RCC 7860 (cell line): ENCODE results near the gene SAMD10.
"Not testable (repeated sequence)": the region's sequence is repeated elsewhere in the genome, so short reads cannot be mapped to it uniquely, and the experiment has no call there.

Experiments
- DNase-seq: peaks from one replicate; pipeline ENCODE4 v3.0.0-alpha.2; 2015; ENCODE audit warnings: low spot score
- FAIRE-seq: peaks from 2 replicates; lab custom pipeline; 2012; peaks lifted over from hg19 to GRCh38; lab: Jason Lieb, UNC

SAMD10 gene

GRCh38 chr20:63979557-63980316 lies at the start of gene SAMD10:
SAMD10 (minus strand) TSS chr20:63979642; CDS start chr20:63979467, 175 bp downstream.
- peak; percentile 50 for DNase-seq

GRCh38 chr20:64027981-64028685 lies 48.7 kb upstream of the SAMD10 start:
- FAIRE-seq (no peak), DNase-seq (no peak)

More at GRCh38 chr20:63979557-63980316, at the start of gene SAMD10:
- no peak for FAIRE-seq

GRCh38 chr20:64025826-64026412 lies 46.5 kb upstream of the SAMD10 start:
- FAIRE-seq (no peak), DNase-seq (no peak)

DNA sequence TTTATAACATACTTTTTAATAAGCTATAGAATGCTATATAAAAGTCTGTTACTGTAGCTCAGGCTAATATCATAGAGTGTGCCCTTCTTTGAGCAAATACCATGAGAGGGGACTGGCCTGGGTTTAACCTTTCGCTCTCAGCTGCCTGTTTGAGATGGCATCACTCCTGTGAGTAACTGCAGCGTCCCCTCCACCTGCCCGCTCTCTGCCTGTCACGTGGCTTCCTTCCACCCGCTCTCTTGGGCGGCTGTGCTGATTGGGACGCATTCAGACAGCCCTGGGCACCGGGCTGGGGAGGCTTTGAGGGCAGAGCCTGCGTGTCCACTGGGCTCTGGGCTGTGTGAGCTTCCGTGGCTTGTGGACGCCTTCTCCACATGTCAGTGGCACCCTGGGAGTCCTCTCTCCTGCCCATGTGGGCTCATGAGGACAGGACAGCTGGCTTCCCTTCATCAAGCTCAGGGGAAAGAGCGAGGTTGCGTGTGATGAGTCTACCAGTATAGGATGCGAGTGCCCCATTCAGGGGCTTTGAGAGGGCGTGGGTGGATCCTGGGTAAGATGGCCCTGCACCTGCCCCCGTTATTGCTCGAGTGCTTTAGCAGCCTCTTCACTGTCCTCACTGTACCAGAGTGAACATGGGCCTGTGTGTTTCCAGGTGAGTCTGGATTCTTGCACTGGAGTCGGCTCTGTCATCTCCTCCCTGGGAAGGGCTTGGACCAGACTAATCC lies 45.8 kb upstream of the SAMD10 start:
- no peak for FAIRE-seq
- no peak for DNase-seq

- DNase-seq (no peak), FAIRE-seq (no peak)
Measured at GRCh38 chr20:64024141-64024990, 44.9 kb upstream of the SAMD10 start.

GRCh38 chr20:64023361-64024140 lies 44.1 kb upstream of the SAMD10 start:
- no peak for FAIRE-seq
- DNase-seq = no peak

- DNase-seq = no peak
- no peak for FAIRE-seq
Measured at GRCh38 chr20:64022671-64023360, 43.4 kb upstream of the SAMD10 start.

DNA sequence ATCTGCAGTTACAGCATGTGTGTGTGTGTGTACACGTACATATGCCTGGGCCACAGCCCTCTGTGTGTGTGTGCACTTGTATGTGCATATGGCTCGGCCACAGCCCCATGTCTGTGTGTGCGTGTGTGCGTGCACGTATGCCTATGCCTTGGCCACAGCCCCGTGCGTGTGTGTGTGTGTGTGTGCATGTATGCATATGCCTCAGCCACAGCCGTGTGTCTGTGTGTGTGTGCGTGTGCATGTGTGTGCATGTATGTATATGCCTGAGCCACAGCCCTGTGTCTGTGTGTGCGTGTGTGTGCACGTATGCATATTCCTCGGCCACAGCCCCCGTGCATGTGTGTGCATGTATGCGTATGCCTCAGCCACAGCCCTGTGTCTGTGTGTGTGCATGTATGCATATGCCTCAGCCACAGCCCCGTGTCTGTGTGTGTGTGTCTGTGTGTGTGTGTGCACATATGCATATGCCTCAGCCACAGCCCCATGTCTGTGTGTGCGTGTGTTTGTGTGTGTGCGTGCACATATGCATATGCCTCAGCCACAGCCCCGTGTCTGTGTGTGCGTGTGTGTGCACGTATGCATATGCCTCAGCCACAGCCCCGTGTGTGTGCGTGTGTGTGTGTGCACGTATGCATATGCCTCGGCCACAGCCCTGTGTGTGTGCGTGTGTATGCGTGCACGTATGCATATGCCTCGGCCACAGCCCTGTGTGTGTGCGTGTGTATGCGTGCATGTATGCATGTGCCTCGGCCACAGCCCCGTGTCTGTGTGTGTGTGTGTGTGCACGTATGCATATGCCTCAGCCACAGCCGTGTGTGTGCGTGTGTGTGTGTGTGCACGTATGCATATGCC lies 41.9 kb upstream of the SAMD10 start:
- no peak for FAIRE-seq
- DNase-seq = no peak

DNA sequence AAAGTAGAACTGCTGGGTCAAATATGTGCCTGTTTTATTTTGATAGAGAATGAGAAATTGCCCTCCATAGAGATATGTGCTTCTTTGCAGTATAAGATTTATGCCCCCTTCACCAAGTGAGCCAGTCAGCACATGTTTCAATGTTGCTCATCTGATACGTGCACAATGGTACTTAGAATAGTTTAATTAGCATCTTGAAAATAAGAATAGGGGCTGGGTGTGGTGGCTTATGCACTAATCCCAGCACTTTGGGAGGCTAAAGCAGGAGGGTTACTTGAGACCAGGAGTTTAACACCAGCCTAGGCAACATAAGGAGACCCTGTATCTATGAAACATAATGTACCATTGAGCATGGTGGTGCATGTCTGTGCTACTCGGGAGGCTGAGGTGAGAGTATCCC lies 36.2 kb upstream of the SAMD10 start:
- DNase-seq (no peak), FAIRE-seq (no peak)

- not testable (repeated sequence) for FAIRE-seq, DNase-seq
Measured at GRCh38 chr20:64012385-64013154, 33.1 kb upstream of the SAMD10 start.

- DNase-seq (no peak), FAIRE-seq (no peak)
Measured at GRCh38 chr20:64011366-64011779, 31.9 kb upstream of the SAMD10 start.

GRCh38 chr20:64010711-64011237 lies 31.3 kb upstream of the SAMD10 start:
- DNase-seq (no peak), FAIRE-seq (no peak)

GRCh38 chr20:64009811-64010387 lies 30.5 kb upstream of the SAMD10 start:
- DNase-seq (no peak), FAIRE-seq (no peak)

DNA sequence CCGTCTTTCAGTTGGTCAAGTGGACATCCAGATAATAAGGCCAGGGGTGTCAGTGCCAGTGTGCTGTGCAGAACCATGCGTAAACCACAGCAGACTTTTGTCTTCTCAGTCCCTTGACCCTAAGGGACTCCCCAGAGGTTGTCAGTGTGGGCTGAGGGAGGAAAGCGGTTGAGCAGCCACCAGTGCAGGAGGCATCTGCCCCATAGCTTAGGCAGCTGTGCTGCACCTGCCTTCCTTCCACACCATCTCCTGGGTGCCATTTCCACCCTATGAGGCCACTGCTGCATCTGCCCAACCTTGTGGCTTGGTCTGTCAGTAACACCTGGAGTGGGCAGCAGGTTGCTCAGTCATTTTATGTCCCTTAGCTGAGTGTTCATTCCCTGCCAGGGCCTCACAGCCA lies 27.5 kb upstream of the SAMD10 start:
- FAIRE-seq (no peak), DNase-seq (no peak)

DNA sequence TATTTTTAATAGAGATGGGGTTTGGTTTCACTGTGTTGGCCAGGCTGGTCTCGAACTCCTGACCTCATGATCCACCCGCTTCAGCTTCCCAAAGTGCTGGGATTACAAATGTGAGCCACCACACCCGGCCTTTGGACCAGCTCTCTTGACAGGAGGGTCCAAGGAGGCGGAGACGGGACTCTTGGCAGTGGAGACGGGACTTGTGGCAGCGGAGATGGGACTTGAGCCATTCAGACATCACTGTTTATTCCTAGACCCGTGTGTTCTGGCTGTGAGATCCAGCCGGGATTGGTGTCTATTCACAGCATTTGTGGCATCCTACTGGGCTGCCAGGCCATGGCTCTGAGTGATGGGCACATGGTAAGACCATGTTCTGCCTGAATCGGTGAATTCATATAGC lies 27.0 kb upstream of the SAMD10 start:
- DNase-seq = no peak
- FAIRE-seq = no peak

DNA sequence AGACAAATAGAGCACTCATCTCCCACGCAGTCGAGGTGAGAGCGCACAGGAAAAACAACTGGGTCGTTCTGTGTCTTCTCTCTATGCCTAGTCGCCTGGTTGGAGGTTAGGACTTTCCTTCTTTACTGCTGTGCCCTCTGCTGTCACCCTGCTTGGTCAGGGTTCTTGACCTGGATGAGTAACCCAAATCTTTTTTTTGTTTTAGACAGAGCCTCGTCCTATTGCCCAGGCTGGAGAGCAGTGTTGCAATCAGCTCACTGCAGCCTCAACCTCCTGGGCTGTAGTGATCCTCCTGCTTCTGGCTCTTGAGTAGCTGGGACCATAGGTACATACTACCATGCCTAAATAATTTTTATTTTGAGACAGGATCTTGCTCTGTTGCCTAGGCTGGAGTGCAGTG lies 26.0 kb upstream of the SAMD10 start:
- FAIRE-seq (no peak), DNase-seq (no peak)
